ENCODE measurements around the gene URB1.

DNA sequence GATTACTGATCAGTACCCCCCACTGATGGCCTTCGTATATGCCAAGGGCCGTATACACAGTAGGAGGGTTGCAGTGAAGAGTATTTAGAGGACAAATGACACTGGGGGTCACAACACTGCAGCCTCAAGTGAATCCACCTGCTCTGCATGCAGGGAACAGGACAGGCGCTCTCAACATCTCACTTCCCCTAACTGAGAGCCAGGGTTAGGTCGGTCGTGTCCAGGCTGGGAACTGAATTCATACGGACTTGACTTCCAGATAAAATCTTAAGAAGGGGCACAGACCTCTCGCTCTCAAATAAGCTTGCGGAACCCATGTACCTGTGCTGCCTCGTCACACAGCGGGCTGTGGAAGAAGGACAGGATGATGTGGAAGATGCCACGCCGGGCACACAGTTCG lies 71.3 kb downstream of the URB1 start:
- TF ChIP-seq TCF12 (IDR thresholded peaks at IDR 0.05; ENCODE audit: low read depth, low read length) (no peak), SP2 (IDR thresholded peaks at IDR 0.05; ENCODE audit: low read length) (no peak), FOSL1 (IDR thresholded peaks at IDR 0.05; ENCODE audit: insufficient read depth, low read depth, low read length) (no peak)
